ENCODE results near the gene SIK3. TPM values are rescaled to one million over a fixed set of nuclear protein-coding genes. Genes with fewer than 3 reads are reported as not detected.

Gene SIK3
- total RNA-seq, 4 donors from 2014 or later: 31.7 to 56.1 (median 45.3) TPM

DNA sequence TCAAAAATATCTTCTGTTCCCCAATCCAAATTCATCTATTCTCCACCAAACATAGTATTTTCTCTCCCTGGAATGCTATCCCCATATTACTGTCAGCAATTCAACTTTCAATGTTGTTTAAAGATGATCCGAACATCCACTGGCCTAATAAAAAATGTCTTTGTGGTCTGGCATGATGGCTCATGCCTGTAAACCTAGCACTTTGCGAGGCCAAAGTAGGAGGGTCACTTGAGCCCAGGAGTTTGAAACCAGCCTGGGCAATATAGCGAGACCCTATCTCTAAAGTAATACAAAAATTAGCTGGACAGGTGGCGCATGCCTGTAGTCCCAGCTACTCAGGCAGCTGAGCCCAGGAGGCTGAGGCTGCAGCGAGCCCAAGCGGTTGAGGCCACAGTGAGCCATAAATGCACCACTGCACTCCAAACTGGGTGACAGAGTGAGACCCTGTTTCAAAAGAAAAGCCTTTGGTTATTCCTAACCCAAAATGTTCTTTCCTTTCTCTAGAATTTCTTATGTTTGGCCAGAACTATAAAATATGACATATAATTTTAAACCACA, 29.8 kb downstream of the SIK3 start:
- Histone ChIP-seq H3K9me3 (no peaks in the 10 kb centered on the region), H3K27ac (no peak overlapping the region), H3K27me3 (no peaks in the 10 kb centered on the region), H3K4me3 (no peak overlapping the region), H3K36me3 (no peaks in the 10 kb centered on the region), H3K4me1 (peaks cover 15 to 65% (median 18%) of the 10 kb centered on the region in 3 donors)
- TF ChIP-seq POLR2AphosphoS5 (IDR thresholded peaks at IDR 0.05) (no peak), POLR2A (IDR thresholded peaks at IDR 0.05) (no peak), EP300 (IDR thresholded peaks at IDR 0.05) (no peak)
- TF ChIP-seq, protein P1, sequence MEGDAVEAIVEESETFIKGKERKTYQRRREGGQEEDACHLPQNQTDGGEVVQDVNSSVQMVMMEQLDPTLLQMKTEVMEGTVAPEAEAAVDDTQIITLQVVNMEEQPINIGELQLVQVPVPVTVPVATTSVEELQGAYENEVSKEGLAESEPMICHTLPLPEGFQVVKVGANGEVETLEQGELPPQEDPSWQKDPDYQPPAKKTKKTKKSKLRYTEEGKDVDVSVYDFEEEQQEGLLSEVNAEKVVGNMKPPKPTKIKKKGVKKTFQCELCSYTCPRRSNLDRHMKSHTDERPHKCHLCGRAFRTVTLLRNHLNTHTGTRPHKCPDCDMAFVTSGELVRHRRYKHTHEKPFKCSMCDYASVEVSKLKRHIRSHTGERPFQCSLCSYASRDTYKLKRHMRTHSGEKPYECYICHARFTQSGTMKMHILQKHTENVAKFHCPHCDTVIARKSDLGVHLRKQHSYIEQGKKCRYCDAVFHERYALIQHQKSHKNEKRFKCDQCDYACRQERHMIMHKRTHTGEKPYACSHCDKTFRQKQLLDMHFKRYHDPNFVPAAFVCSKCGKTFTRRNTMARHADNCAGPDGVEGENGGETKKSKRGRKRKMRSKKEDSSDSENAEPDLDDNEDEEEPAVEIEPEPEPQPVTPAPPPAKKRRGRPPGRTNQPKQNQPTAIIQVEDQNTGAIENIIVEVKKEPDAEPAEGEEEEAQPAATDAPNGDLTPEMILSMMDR (IDR thresholded peaks at IDR 0.05): no peak
- no peak for ATAC-seq
- 89% methylated on average over 5 of the region's 6 CpGs; no CpG with 5 or more reads in 1 of the 2 donors for WGBS, 2 donors (ENCODE audit: low coverage in 1 of 2)

DNA sequence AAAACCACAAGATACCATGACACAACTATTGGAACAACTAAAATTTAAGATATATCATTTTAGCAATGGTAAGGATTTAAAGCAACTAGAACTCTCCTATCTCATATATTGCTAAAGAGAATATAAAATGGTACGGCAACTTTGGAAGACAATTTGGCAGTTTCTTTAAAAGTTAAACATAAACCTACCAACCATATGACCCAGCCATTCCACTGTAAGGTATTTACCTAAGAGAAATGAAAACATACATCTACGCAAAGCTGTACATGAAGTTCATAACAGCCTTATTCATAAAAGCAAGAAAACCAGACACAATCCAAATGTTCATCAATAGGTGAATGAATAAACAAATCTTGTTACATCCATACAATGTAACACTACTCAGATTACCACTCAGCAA, 31.3 kb downstream of the SIK3 start:
- WGBS, 2 donors (ENCODE audit: low coverage in 1 of 2): 88 to 95% methylated on average over 2 of the region's 2 CpGs
- Histone ChIP-seq H3K9me3 (no peaks in the 10 kb centered on the region), H3K27ac (no peak overlapping the region), H3K36me3 (no peaks in the 10 kb centered on the region), H3K4me3 (no peak overlapping the region), H3K27me3 (no peaks in the 10 kb centered on the region), H3K4me1 (peaks cover 4 to 63% (median 6%) of the 10 kb centered on the region in 3 donors)
- ATAC-seq: no peak
- no peak for TF ChIP-seq POLR2A (IDR thresholded peaks at IDR 0.05)
- TF ChIP-seq POLR2AphosphoS5 (IDR thresholded peaks at IDR 0.05): no peak
- TF ChIP-seq, protein P1 (IDR thresholded peaks at IDR 0.05): no peak
- TF ChIP-seq EP300 (IDR thresholded peaks at IDR 0.05): no peak

DNA sequence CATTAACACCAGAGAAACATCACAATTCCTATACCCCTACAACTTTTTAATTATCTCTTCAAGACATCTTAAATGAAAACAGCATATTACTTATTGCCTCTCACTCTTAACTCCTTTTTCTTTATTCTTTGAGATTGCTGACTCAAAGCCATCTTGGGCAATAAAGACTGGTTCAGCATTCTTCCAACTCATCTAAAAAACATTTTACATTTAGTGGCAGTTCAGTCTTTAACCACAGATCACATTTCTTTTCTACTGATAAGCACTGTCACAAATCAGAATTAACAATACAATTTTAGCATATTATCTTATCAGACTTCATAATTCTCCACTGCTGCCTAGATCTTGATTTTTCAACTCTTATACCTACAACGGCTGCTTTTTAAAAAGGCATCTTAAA, 34.0 kb downstream of the SIK3 start:
- Histone ChIP-seq H3K4me3 (no peak overlapping the region), H3K36me3 (no peaks in the 10 kb centered on the region), H3K27me3 (no peaks in the 10 kb centered on the region), H3K9me3 (no peaks in the 10 kb centered on the region), H3K4me1 (peaks cover 0 to 51% (median 0%) of the 10 kb centered on the region in 3 donors), H3K27ac (peak overlapping the region in 1 of 4 donors; percentile 46)
- no peak for TF ChIP-seq EP300 (IDR thresholded peaks at IDR 0.05)
- TF ChIP-seq, protein P1 (IDR thresholded peaks at IDR 0.05): peak in 1 of 4 experiments; percentile 3
- no peak for ATAC-seq
- 30 to 40% methylated on average over 1 of the region's 1 CpG for WGBS, 2 donors (ENCODE audit: low coverage in 1 of 2)

DNA sequence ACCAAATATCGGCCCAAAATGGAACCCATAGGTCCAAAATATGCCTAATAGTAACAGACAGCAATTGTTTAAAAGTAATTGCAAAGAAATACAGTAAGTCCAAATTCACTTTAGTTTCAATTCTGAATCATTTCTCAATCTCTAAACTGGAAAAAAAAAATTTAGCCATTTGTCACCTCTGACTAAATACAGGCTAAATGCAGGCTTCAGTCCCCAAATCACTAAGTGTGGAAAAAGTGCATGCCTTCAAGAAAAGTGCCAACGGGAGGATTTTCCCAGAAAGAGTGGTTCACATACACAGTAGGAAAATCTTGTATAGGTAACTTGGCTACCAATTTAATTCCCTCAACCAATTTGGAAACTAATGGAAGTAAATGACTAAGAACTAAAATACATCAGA, 35.7 kb downstream of the SIK3 start:
- peaks cover 0 to 60% (median 5%) of the 10 kb centered on the region in 3 donors for H3K4me1 ChIP-seq

DNA sequence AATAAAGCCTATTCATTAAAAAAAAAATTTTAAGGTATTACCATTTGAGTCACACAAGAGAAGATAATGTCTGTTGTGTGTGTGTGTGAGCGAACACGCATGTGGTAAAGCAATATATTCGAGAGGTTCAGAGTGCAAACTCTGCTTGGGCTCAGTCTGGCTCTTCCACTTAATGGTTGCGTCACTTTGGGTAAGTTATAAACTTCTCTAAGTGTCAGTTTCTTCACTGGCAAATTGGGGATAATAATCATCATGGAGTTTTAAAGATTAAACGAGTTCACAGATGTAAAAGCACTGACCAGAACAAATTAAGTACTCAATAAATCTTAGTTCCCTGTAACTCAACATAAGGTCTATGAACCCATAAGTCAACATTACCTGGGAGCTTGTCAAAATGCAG, 37.0 kb downstream of the SIK3 start:
- no peak for ATAC-seq

More for the DNA sequence above, 35.7 kb downstream of the SIK3 start:
- no peak overlapping the region for H3K4me3 ChIP-seq
- H3K27ac ChIP-seq: no peak overlapping the region
- no peak for TF ChIP-seq POLR2AphosphoS5 (IDR thresholded peaks at IDR 0.05)
- TF ChIP-seq, protein P1 (IDR thresholded peaks at IDR 0.05): no peak
- no peak for TF ChIP-seq POLR2A (IDR thresholded peaks at IDR 0.05)
- TF ChIP-seq EP300 (IDR thresholded peaks at IDR 0.05): no peak
- no peaks in the 10 kb centered on the region for H3K27me3 ChIP-seq
- ATAC-seq: no peak
- WGBS, 2 donors (ENCODE audit: low coverage in 1 of 2): 60 to 89% methylated on average over 1 to 2 of the region's 2 CpGs
- no peaks in the 10 kb centered on the region for H3K9me3 ChIP-seq
- H3K36me3 ChIP-seq: no peaks in the 10 kb centered on the region

More for the DNA sequence above, 37.0 kb downstream of the SIK3 start:
- no peak overlapping the region for H3K27ac ChIP-seq
- H3K9me3 ChIP-seq: no peaks in the 10 kb centered on the region
- H3K36me3 ChIP-seq: no peaks in the 10 kb centered on the region
- peaks cover 0 to 65% (median 5%) of the 10 kb centered on the region in 3 donors for H3K4me1 ChIP-seq
- WGBS, 2 donors (ENCODE audit: low coverage in 1 of 2): 95 to 98% methylated on average over 5 of the region's 5 CpGs
- TF ChIP-seq EP300 (IDR thresholded peaks at IDR 0.05) (no peak), POLR2AphosphoS5 (IDR thresholded peaks at IDR 0.05) (no peak), POLR2A (IDR thresholded peaks at IDR 0.05) (no peak)
- TF ChIP-seq, protein P1 (IDR thresholded peaks at IDR 0.05): no peak
- no peaks in the 10 kb centered on the region for H3K27me3 ChIP-seq
- H3K4me3 ChIP-seq: no peak overlapping the region

Measured in gastroesophageal sphincter (tissue), 4 donors.